ENCODE measurements around the gene ASPSCR1.

- TF ChIP-seq CTCF (IDR thresholded peaks at IDR 0.05 in 4 of 5, conservative IDR thresholded peaks at IDR 0.05 in 1 of 5) (peak in 3 of 5 experiments; percentile 19 to 53 (median 39)), POLR2A (IDR thresholded peaks at IDR 0.05) (no peak)
These were observed 16.3 kb upstream of the ASPSCR1 start, which contains the start of gene NOTUM for GRCh38 chr17:81961087-81961511.
